Measurements from ENCODE around the gene LCE3D. TPM values are rescaled to one million over a fixed set of nuclear protein-coding genes. Genes with fewer than 3 reads are reported as not detected.
A peak's percentile ranks its signal among the peaks of the same experiment; 100 is the strongest.

Gene LCE3D
- total RNA-seq, 1 experiment from 2014 or later, result not detected

GRCh38 chr1:152599934-152600333, 19.6 kb upstream of the LCE3D start, which contains the start of gene LCE3C:
TSS of gene LCE3C (plus strand) at chr1:152600234. CDS start at chr1:152600732, 498 bp downstream.
- CTCF ChIA-PET, result no interaction called here
- in situ Hi-C loops (cut with HindIII; ENCODE audit: low pct_unique_long_range_greater_than_20kb, low sequenced_read_pairs), result no loop called here

GRCh38 chr1:152596986-152597385, 16.7 kb upstream of the LCE3D start:
- H3K4me3 ChIP-seq (ENCODE audit: low read depth in 2 of 2, low read length in 2 of 2), result no peak overlapping the region
- no peak for TF ChIP-seq POLR2AphosphoS5 (IDR thresholded peaks at IDR 0.05; ENCODE audit: low read depth, low read length)
- intact Hi-C loops (cut with micrococcal nuclease; ENCODE audit: unreplicated experiment) (no loop called here), in situ Hi-C loops (cut with HindIII; ENCODE audit: low pct_unique_long_range_greater_than_20kb, low sequenced_read_pairs) (no loop called here)
- BruUV-seq (replicated peaks), result no TSS peak
- DNase-seq (ENCODE audit: low read depth, low spot score), result no peak
- CTCF ChIA-PET, result no interaction called here
- no peaks in the 10 kb centered on the region for H3K36me3 ChIP-seq (ENCODE audit: control insufficient read depth, insufficient read depth, low read length)
- ATAC-seq, result no peak
- no peaks in the 10 kb centered on the region for H3K9me3 ChIP-seq (ENCODE audit: control insufficient read depth, insufficient read depth, low read depth, low read length)
- H3K4me1 ChIP-seq (ENCODE audit: control insufficient read depth, insufficient read depth, low read length), result no peaks in the 10 kb centered on the region
- H3K27ac ChIP-seq (ENCODE audit: low read length), result no peak overlapping the region
- POLR2A ChIA-PET, result no interaction called here
- no peaks in the 10 kb centered on the region for H3K27me3 ChIP-seq (ENCODE audit: control insufficient read depth, insufficient read depth, low read length)

More at GRCh38 chr1:152599934-152600333, 19.6 kb upstream of the LCE3D start, which contains the start of gene LCE3C:
- Histone ChIP-seq H3K4me3 (ENCODE audit: low read depth in 2 of 2, low read length in 2 of 2) (no peak within 1 kb of the TSS), H3K4me1 (ENCODE audit: control insufficient read depth, insufficient read depth, low read length) (no peaks in the 10 kb centered on the region), H3K9me3 (ENCODE audit: control insufficient read depth, insufficient read depth, low read depth, low read length) (no peaks in the 10 kb centered on the region), H3K27me3 (ENCODE audit: control insufficient read depth, insufficient read depth, low read length) (no peaks in the 10 kb centered on the region), H3K27ac (ENCODE audit: low read length) (no peak within 1 kb of the TSS), H3K36me3 (ENCODE audit: control insufficient read depth, insufficient read depth, low read length) (no peaks in the 10 kb centered on the region)
- no peak for ATAC-seq
- no peak for DNase-seq (ENCODE audit: low read depth, low spot score)
- TF ChIP-seq SIN3A (IDR thresholded peaks at IDR 0.05; ENCODE audit: borderline replicate concordance, insufficient read depth, low read depth, low read length) (no peak), REST (IDR thresholded peaks at IDR 0.05; ENCODE audit: insufficient read depth in 1 of 2, low read depth in 2 of 2, low read length in 1 of 2) (no peak), CTCF (IDR thresholded peaks at IDR 0.05) (no peak), POLR2AphosphoS5 (IDR thresholded peaks at IDR 0.05; ENCODE audit: low read depth, low read length) (no peak), TCF7L2 (IDR thresholded peaks at IDR 0.05; ENCODE audit: low read depth, low read length) (no peak)
- intact Hi-C loops (cut with micrococcal nuclease; ENCODE audit: unreplicated experiment), result no loop called here
- BruUV-seq (replicated peaks), result no TSS peak
- POLR2A ChIA-PET, result no interaction called here

GRCh38 chr1:152585586-152585985, 5.3 kb upstream of the LCE3D start:
- CTCF ChIA-PET, result no interaction called here
- Histone ChIP-seq H3K27me3 (ENCODE audit: control insufficient read depth, insufficient read depth, low read length) (no peaks in the 10 kb centered on the region), H3K36me3 (ENCODE audit: control insufficient read depth, insufficient read depth, low read length) (no peaks in the 10 kb centered on the region), H3K4me1 (ENCODE audit: control insufficient read depth, insufficient read depth, low read length) (no peaks in the 10 kb centered on the region), H3K9me3 (ENCODE audit: control insufficient read depth, insufficient read depth, low read depth, low read length) (no peaks in the 10 kb centered on the region), H3K4me3 (ENCODE audit: low read depth in 2 of 2, low read length in 2 of 2) (no peak overlapping the region), H3K27ac (ENCODE audit: low read length) (no peak overlapping the region)
- POLR2A ChIA-PET, result no interaction called here
- in situ Hi-C loops (cut with HindIII; ENCODE audit: low pct_unique_long_range_greater_than_20kb, low sequenced_read_pairs) (no loop called here), intact Hi-C loops (cut with micrococcal nuclease; ENCODE audit: unreplicated experiment) (no loop called here)
- TF ChIP-seq REST (IDR thresholded peaks at IDR 0.05; ENCODE audit: insufficient read depth in 1 of 2, low read depth in 2 of 2, low read length in 1 of 2) (no peak), POLR2AphosphoS5 (IDR thresholded peaks at IDR 0.05; ENCODE audit: low read depth, low read length) (no peak), CTCF (IDR thresholded peaks at IDR 0.05) (peak; percentile 16; the same call in 1 of the 2 replicates), SIN3A (IDR thresholded peaks at IDR 0.05; ENCODE audit: borderline replicate concordance, insufficient read depth, low read depth, low read length) (no peak), TCF7L2 (IDR thresholded peaks at IDR 0.05; ENCODE audit: low read depth, low read length) (no peak)
- DNase-seq (ENCODE audit: low read depth, low spot score) (no peak), ATAC-seq (no peak)
- no TSS peak for BruUV-seq (replicated peaks)

Data from Panc1 (cell line).